ENCODE results near the gene TMEM63C.

The TMEM63C gene

GRCh38 chr14:77284066-77284465 is 102.5 kb downstream of the TMEM63C start:
- CTCF ChIA-PET = interaction anchor here (0.9 to 8.8 kb wide), 3 partner anchors 10 to 31 kb away, joined by 3 to 62 read pairs (median 4); no protein-coding TSS in a partner anchor
- no peak for TF ChIP-seq CTCF (IDR thresholded peaks at IDR 0.05; ENCODE audit: insufficient read depth, low read length, missing control alignments)
- H3K4me3 ChIP-seq (ENCODE audit: low read depth, low read length) = no peak overlapping the region

GRCh38 chr14:77284466-77284865 is 102.9 kb downstream of the TMEM63C start:
- DNase-seq (ENCODE audit: low read depth, low spot score) = no peak
- no peak for TF ChIP-seq CTCF (IDR thresholded peaks at IDR 0.05; ENCODE audit: insufficient read depth, low read length, missing control alignments)
- no peak overlapping the region for H3K4me3 ChIP-seq (ENCODE audit: low read depth, low read length)
- CTCF ChIA-PET = interaction anchor here (0.9 to 8.8 kb wide), 2 partner anchors 9 to 16 kb away, joined by 3 to 62 read pairs; no protein-coding TSS in a partner anchor
- POLR2A ChIA-PET = no interaction called here

More at GRCh38 chr14:77284066-77284465, 102.5 kb downstream of the TMEM63C start:
- POLR2A ChIA-PET = no interaction called here
- DNase-seq (ENCODE audit: low read depth, low spot score) = no peak

GRCh38 chr14:77286576-77286975 is 105.0 kb downstream of the TMEM63C start:
- H3K4me3 ChIP-seq (ENCODE audit: low read depth, low read length) = no peak overlapping the region
- TF ChIP-seq CTCF (IDR thresholded peaks at IDR 0.05; ENCODE audit: insufficient read depth, low read length, missing control alignments) = no peak
- DNase-seq (ENCODE audit: low read depth, low spot score) = no peak
- ChIA-PET CTCF (interaction anchor here (1.1 to 8.8 kb wide), 2 partner anchors 14 to 22 kb away, joined by 3 to 62 read pairs; no protein-coding TSS in a partner anchor), POLR2A (no interaction called here)

- DNase-seq (ENCODE audit: low read depth, low spot score) = no peak
- ChIA-PET CTCF (interaction anchor here (0.9 to 5.0 kb wide), 4 partner anchors 11 to 140 kb away, joined by 3 to 64 read pairs (median 4); no protein-coding TSS in a partner anchor), POLR2A (no interaction called here)
- TF ChIP-seq CTCF (IDR thresholded peaks at IDR 0.05; ENCODE audit: insufficient read depth, low read length, missing control alignments) = no peak
- H3K4me3 ChIP-seq (ENCODE audit: low read depth, low read length) = no peak overlapping the region
Measured at GRCh38 chr14:77290705-77291104, 109.1 kb downstream of the TMEM63C start.

GRCh38 chr14:77296155-77296554 is 114.6 kb downstream of the TMEM63C start:
- POLR2A ChIA-PET = no interaction called here

GRCh38 chr14:77296906-77297305 is 115.3 kb downstream of the TMEM63C start:
- CTCF ChIA-PET = interaction anchor here (1.2 to 13.8 kb wide), 3 partner anchors 13 to 84 kb away, joined by 3 to 416 read pairs (median 62); no protein-coding TSS in a partner anchor
- H3K4me3 ChIP-seq (ENCODE audit: low read depth, low read length) = no peak overlapping the region
- no peak for TF ChIP-seq CTCF (IDR thresholded peaks at IDR 0.05; ENCODE audit: insufficient read depth, low read length, missing control alignments)
- POLR2A ChIA-PET = no interaction called here
- DNase-seq (ENCODE audit: low read depth, low spot score) = no peak

More at GRCh38 chr14:77296155-77296554, 114.6 kb downstream of the TMEM63C start:
- H3K4me3 ChIP-seq (ENCODE audit: low read depth, low read length) = no peak overlapping the region
- TF ChIP-seq CTCF (IDR thresholded peaks at IDR 0.05; ENCODE audit: insufficient read depth, low read length, missing control alignments) = no peak
- CTCF ChIA-PET = interaction anchor here (1.2 to 13.8 kb wide), 3 partner anchors 8 to 83 kb away, joined by 3 to 416 read pairs (median 3); no protein-coding TSS in a partner anchor
- DNase-seq (ENCODE audit: low read depth, low spot score) = no peak

Measured in AG04449 (cell line).